ENCODE results near the gene SCAF1. TPM values are rescaled to one million over a fixed set of nuclear protein-coding genes. Genes with fewer than 3 reads are reported as not detected.

SCAF1 gene
- polyA plus RNA-seq, 1 experiment, result 2.5 TPM

GRCh38 chr19:49656456-49657109, 14.6 kb downstream of the SCAF1 start:
- DNase-seq (ENCODE audit: low read depth, low spot score), result no peak
- TF ChIP-seq CTCF (IDR thresholded peaks at IDR 0.05; ENCODE audit: low read depth, low read length), result no peak
- Histone ChIP-seq H3K27ac (ENCODE audit: low read depth, low read length) (no peak overlapping the region), H3K4me3 (ENCODE audit: low read depth, low read length) (no peak overlapping the region), H3K27me3 (ENCODE audit: control insufficient read depth, insufficient read depth, low read length) (no peaks in the 10 kb centered on the region), H3K9me3 (ENCODE audit: control insufficient read depth, insufficient read depth, low read length) (no peaks in the 10 kb centered on the region)
- ChIA-PET POLR2A (no interaction called here), CTCF (interaction anchor here (0.8 kb wide), 1 partner anchor 16 kb away, joined by 3 read pairs; no protein-coding TSS in a partner anchor)

GRCh38 chr19:49657493-49658138, 15.6 kb downstream of the SCAF1 start:
- Histone ChIP-seq H3K27me3 (ENCODE audit: control insufficient read depth, insufficient read depth, low read length) (no peaks in the 10 kb centered on the region), H3K27ac (ENCODE audit: low read depth, low read length) (no peak overlapping the region), H3K9me3 (ENCODE audit: control insufficient read depth, insufficient read depth, low read length) (no peaks in the 10 kb centered on the region), H3K4me3 (ENCODE audit: low read depth, low read length) (no peak overlapping the region)
- no peak for DNase-seq (ENCODE audit: low read depth, low spot score)
- CTCF ChIA-PET, result no interaction called here
- TF ChIP-seq CTCF (IDR thresholded peaks at IDR 0.05; ENCODE audit: low read depth, low read length), result no peak
- POLR2A ChIA-PET, result no interaction called here

- ChIA-PET CTCF (no interaction called here), POLR2A (no interaction called here)
- Histone ChIP-seq H3K4me3 (ENCODE audit: low read depth, low read length) (no peak overlapping the region), H3K27ac (ENCODE audit: low read depth, low read length) (no peak overlapping the region), H3K9me3 (ENCODE audit: control insufficient read depth, insufficient read depth, low read length) (no peaks in the 10 kb centered on the region), H3K27me3 (ENCODE audit: control insufficient read depth, insufficient read depth, low read length) (no peaks in the 10 kb centered on the region)
- DNase-seq (ENCODE audit: low read depth, low spot score), result no peak
- no peak for TF ChIP-seq CTCF (IDR thresholded peaks at IDR 0.05; ENCODE audit: low read depth, low read length)
Measured at GRCh38 chr19:49658139-49658517, 16.1 kb downstream of the SCAF1 start.

GRCh38 chr19:49658566-49659442, 16.8 kb downstream of the SCAF1 start:
- Histone ChIP-seq H3K27ac (ENCODE audit: low read depth, low read length) (no peak overlapping the region), H3K27me3 (ENCODE audit: control insufficient read depth, insufficient read depth, low read length) (no peaks in the 10 kb centered on the region), H3K9me3 (ENCODE audit: control insufficient read depth, insufficient read depth, low read length) (no peaks in the 10 kb centered on the region), H3K4me3 (ENCODE audit: low read depth, low read length) (no peak overlapping the region)
- no peak for DNase-seq (ENCODE audit: low read depth, low spot score)
- ChIA-PET POLR2A (no interaction called here), CTCF (no interaction called here)
- no peak for TF ChIP-seq CTCF (IDR thresholded peaks at IDR 0.05; ENCODE audit: low read depth, low read length)
